Upper lobe of left lung (tissue), 4 donors: ENCODE results near the gene TBC1D1.

ENCODE experiments used
- CTCF ChIP-seq, 6 experiments: fragments of 450-650 bp in 4 of 6; fragments of 200-600 bp in 2 of 6; sonication (generic) in 2 of 6; IDR thresholded peaks; one replicate each; pipeline ENCODE4 v1.5.1; 2016 to 2019; ENCODE audit warnings: antibody characterized with exemption in 6 of 6
- POLR2A ChIP-seq, 4 donors: fragments of 450-650 bp; IDR thresholded peaks; one replicate each; pipeline ENCODE4 v1.5.1; 2016 to 2017; ENCODE audit warnings: antibody characterized with exemption in 4 of 4, mild to moderate bottlenecking in 2 of 4
- POLR2AphosphoS5 ChIP-seq, 2 donors: sonication (generic); formaldehyde crosslinking; IDR thresholded peaks; one replicate each; pipeline ENCODE4 v1.5.1; 2017; ENCODE audit warnings: antibody characterized with exemption in 2 of 2

DNA sequence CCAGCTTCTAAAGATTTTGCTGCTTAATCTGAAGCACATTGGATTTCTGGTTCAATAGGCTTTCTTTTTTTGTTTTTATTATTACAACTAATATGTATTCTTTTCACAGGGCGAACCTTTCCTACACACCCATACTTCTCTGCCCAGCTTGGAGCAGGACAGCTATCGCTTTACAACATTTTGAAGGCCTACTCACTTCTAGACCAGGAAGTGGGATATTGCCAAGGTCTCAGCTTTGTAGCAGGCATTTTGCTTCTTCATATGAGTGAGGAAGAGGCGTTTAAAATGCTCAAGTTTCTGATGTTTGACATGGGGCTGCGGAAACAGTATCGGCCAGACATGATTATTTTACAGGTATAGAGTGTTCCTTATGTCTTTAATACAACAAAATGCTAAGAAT, 224.7 kb downstream of the TBC1D1 start:
- TF ChIP-seq CTCF (IDR thresholded peaks at IDR 0.05) = no peak
- TF ChIP-seq POLR2AphosphoS5 (IDR thresholded peaks at IDR 0.05) = no peak
- TF ChIP-seq POLR2A (IDR thresholded peaks at IDR 0.05) = no peak
